Measurements from ENCODE around the gene C19orf44. TPM values are rescaled to one million over a fixed set of nuclear protein-coding genes. Genes with fewer than 3 reads are reported as not detected.

Gene C19orf44
- total RNA-seq, 1 experiment from 2014 or later: 2.5 TPM

- Histone ChIP-seq H3K36me3 (ENCODE audit: low read depth, low read length) (peaks cover 46% of the 10 kb centered on the region), H2AFZ (ENCODE audit: low read length) (no peak overlapping the region), H3K4me1 (ENCODE audit: insufficient read depth, low read length) (no peaks in the 10 kb centered on the region), H3K4me3 (ENCODE audit: low read length) (no peak overlapping the region), H3K27ac (ENCODE audit: low read length) (no peak overlapping the region), H3K4me2 (ENCODE audit: low read length) (no peak overlapping the region), H3K27me3 (ENCODE audit: low read length) (no peaks in the 10 kb centered on the region), H3K9ac (ENCODE audit: low read length) (no peak overlapping the region), H3K9me2 (replicated peaks; ENCODE audit: low read length) (no peaks in the 10 kb centered on the region), H3F3A (ENCODE audit: low read length, unreplicated experiment) (peaks cover 4% of the 10 kb centered on the region), H4K20me1 (ENCODE audit: low read length) (peaks cover 8% of the 10 kb centered on the region; the same call in 1 of the 2 replicates), H3K79me2 (ENCODE audit: low read length) (no peaks in the 10 kb centered on the region), H3K9me3 (ENCODE audit: low read length) (no peaks in the 10 kb centered on the region)
- ChIA-PET CTCF (no interaction called here), POLR2A (ENCODE audit: unreplicated experiment) (no interaction called here)
- DNase-seq (no peak), ATAC-seq (no peak)
- TSS peak; percentile 63 for BruUV-seq (replicated peaks)
- intact Hi-C loops (cut with micrococcal nuclease): no loop called here
- TF ChIP-seq EZH2 (IDR thresholded peaks at IDR 0.05; ENCODE audit: low read length, unreplicated experiment): no peak
- no peak for TF ChIP-seq EZH2phosphoT487 (IDR thresholded peaks at IDR 0.05; ENCODE audit: borderline replicate concordance, low read length)
- TF ChIP-seq CTCF (conservative IDR thresholded peaks at IDR 0.05; ENCODE audit: low read depth, low read length): no peak
These were observed 21.9 kb downstream of the C19orf44 start for GRCh38 chr19:16518061-16518460.

GRCh38 chr19:16518483-16519229 is 22.5 kb downstream of the C19orf44 start:
- H3K4me2 ChIP-seq (ENCODE audit: low read length): no peak overlapping the region
- H3K36me3 ChIP-seq (ENCODE audit: low read depth, low read length): peaks cover 52% of the 10 kb centered on the region
- no TSS peak for BruUV-seq (replicated peaks)
- no peak overlapping the region for H3K27ac ChIP-seq (ENCODE audit: low read length)
- H3K4me1 ChIP-seq (ENCODE audit: insufficient read depth, low read length): no peaks in the 10 kb centered on the region
- CTCF ChIA-PET: no interaction called here
- intact Hi-C loops (cut with micrococcal nuclease): no loop called here
- H3K27me3 ChIP-seq (ENCODE audit: low read length): no peaks in the 10 kb centered on the region
- H3K9me3 ChIP-seq (ENCODE audit: low read length): no peaks in the 10 kb centered on the region
- H4K20me1 ChIP-seq (ENCODE audit: low read length): peaks cover 8% of the 10 kb centered on the region; the same call in 1 of the 2 replicates
- no peak for TF ChIP-seq EZH2phosphoT487 (IDR thresholded peaks at IDR 0.05; ENCODE audit: borderline replicate concordance, low read length)
- TF ChIP-seq CTCF (conservative IDR thresholded peaks at IDR 0.05; ENCODE audit: low read depth, low read length): peak; percentile 36
- TF ChIP-seq EZH2 (IDR thresholded peaks at IDR 0.05; ENCODE audit: low read length, unreplicated experiment): no peak
- POLR2A ChIA-PET (ENCODE audit: unreplicated experiment): no interaction called here
- no peak overlapping the region for H2AFZ ChIP-seq (ENCODE audit: low read length)
- no peak for ATAC-seq
- H3K9ac ChIP-seq (ENCODE audit: low read length): no peak overlapping the region
- H3K79me2 ChIP-seq (ENCODE audit: low read length): no peaks in the 10 kb centered on the region
- H3F3A ChIP-seq (ENCODE audit: low read length, unreplicated experiment): peaks cover 4% of the 10 kb centered on the region
- DNase-seq: no peak
- no peak overlapping the region for H3K4me3 ChIP-seq (ENCODE audit: low read length)
- H3K9me2 ChIP-seq (replicated peaks; ENCODE audit: low read length): no peaks in the 10 kb centered on the region

GRCh38 chr19:16519230-16519687 is 23.1 kb downstream of the C19orf44 start:
- CTCF ChIA-PET: no interaction called here
- Histone ChIP-seq H3K9me2 (replicated peaks; ENCODE audit: low read length) (no peaks in the 10 kb centered on the region), H3F3A (ENCODE audit: low read length, unreplicated experiment) (peaks cover 4% of the 10 kb centered on the region), H3K27ac (ENCODE audit: low read length) (no peak overlapping the region), H3K4me2 (ENCODE audit: low read length) (no peak overlapping the region), H3K4me3 (ENCODE audit: low read length) (no peak overlapping the region), H4K20me1 (ENCODE audit: low read length) (peaks cover 8% of the 10 kb centered on the region; the same call in 1 of the 2 replicates), H3K9me3 (ENCODE audit: low read length) (no peaks in the 10 kb centered on the region), H3K4me1 (ENCODE audit: insufficient read depth, low read length) (no peaks in the 10 kb centered on the region), H3K9ac (ENCODE audit: low read length) (no peak overlapping the region), H2AFZ (ENCODE audit: low read length) (no peak overlapping the region), H3K79me2 (ENCODE audit: low read length) (no peaks in the 10 kb centered on the region), H3K36me3 (ENCODE audit: low read depth, low read length) (peaks cover 56% of the 10 kb centered on the region), H3K27me3 (ENCODE audit: low read length) (no peaks in the 10 kb centered on the region)
- POLR2A ChIA-PET (ENCODE audit: unreplicated experiment): no interaction called here
- DNase-seq: no peak
- no TSS peak for BruUV-seq (replicated peaks)
- TF ChIP-seq EZH2phosphoT487 (IDR thresholded peaks at IDR 0.05; ENCODE audit: borderline replicate concordance, low read length) (no peak), EZH2 (IDR thresholded peaks at IDR 0.05; ENCODE audit: low read length, unreplicated experiment) (no peak), CTCF (conservative IDR thresholded peaks at IDR 0.05; ENCODE audit: low read depth, low read length) (no peak)
- intact Hi-C loops (cut with micrococcal nuclease): no loop called here
- no peak for ATAC-seq

All from PC-3 (cell line).